ENCODE measurements around the gene PRUNE1. TPM values are rescaled to one million over a fixed set of nuclear protein-coding genes. Genes with fewer than 3 reads are reported as not detected.

PRUNE1 gene
- polyA plus RNA-seq, 1 experiment, result 21.7 TPM

GRCh38 chr1:150973258-150973835 lies 34.9 kb upstream of the PRUNE1 start:
- TF ChIP-seq CTCF (IDR thresholded peaks at IDR 0.05; ENCODE audit: low read depth, low read length), result no peak
- H3K27ac ChIP-seq (ENCODE audit: low read depth, low read length), result peak overlapping the region; percentile 70
- no peak for DNase-seq (ENCODE audit: low read depth, low spot score)
- H3K27me3 ChIP-seq (ENCODE audit: control insufficient read depth, insufficient read depth, low read length), result no peaks in the 10 kb centered on the region
- ChIA-PET POLR2A (interaction anchor here (0.9 kb wide), 1 partner anchor 23 kb away, joined by 10 read pairs; no protein-coding TSS in a partner anchor), CTCF (interaction anchor here (0.9 kb wide), 2 partner anchors 9 to 21 kb away, joined by 3 to 5 read pairs; partner anchors contain the start of gene ANXA9)
- peak overlapping the region; percentile 81 for H3K4me3 ChIP-seq (ENCODE audit: low read depth, low read length)
- peaks cover 3% of the 10 kb centered on the region; the same call in 1 of the 2 replicates for H3K9me3 ChIP-seq (ENCODE audit: control insufficient read depth, insufficient read depth, low read length)

GRCh38 chr1:150973836-150974579 lies 34.2 kb upstream of the PRUNE1 start:
- no peak for DNase-seq (ENCODE audit: low read depth, low spot score)
- peak overlapping the region; percentile 70 for H3K27ac ChIP-seq (ENCODE audit: low read depth, low read length)
- H3K4me3 ChIP-seq (ENCODE audit: low read depth, low read length), result peak overlapping the region; percentile 81
- CTCF ChIA-PET, result interaction anchor here (0.6 to 1.4 kb wide), 5 partner anchors 8 to 441 kb away, joined by 3 to 5 read pairs (median 3); partner anchors contain the start of genes ANXA9 and MINDY1
- no peaks in the 10 kb centered on the region for H3K27me3 ChIP-seq (ENCODE audit: control insufficient read depth, insufficient read depth, low read length)
- POLR2A ChIA-PET, result interaction anchor here (0.9 kb wide), 1 partner anchor 22 kb away, joined by 10 read pairs; no protein-coding TSS in a partner anchor
- H3K9me3 ChIP-seq (ENCODE audit: control insufficient read depth, insufficient read depth, low read length), result peaks cover 3% of the 10 kb centered on the region; the same call in 1 of the 2 replicates
- no peak for TF ChIP-seq CTCF (IDR thresholded peaks at IDR 0.05; ENCODE audit: low read depth, low read length)

GRCh38 chr1:150974580-150975478 lies 33.4 kb upstream of the PRUNE1 start, which contains the start of gene CERS2:
Gene CERS2, minus strand, starts transcription at chr1:150974835. Its CDS starts 5,745 bp downstream, at chr1:150969090.
- Histone ChIP-seq H3K27me3 (ENCODE audit: control insufficient read depth, insufficient read depth, low read length) (no peaks in the 10 kb centered on the region), H3K9me3 (ENCODE audit: control insufficient read depth, insufficient read depth, low read length) (peaks cover 3% of the 10 kb centered on the region; the same call in 1 of the 2 replicates), H3K4me3 (ENCODE audit: low read depth, low read length) (peak within 1 kb of the TSS; percentile 81), H3K27ac (ENCODE audit: low read depth, low read length) (peak within 1 kb of the TSS; percentile 70)
- no peak for DNase-seq (ENCODE audit: low read depth, low spot score)
- POLR2A ChIA-PET, result no interaction called here
- no peak for TF ChIP-seq CTCF (IDR thresholded peaks at IDR 0.05; ENCODE audit: low read depth, low read length)
- CTCF ChIA-PET, result interaction anchor here (0.6 to 2.1 kb wide), 4 partner anchors 22 to 441 kb away, joined by 3 to 11 read pairs (median 4); partner anchors contain the start of gene MINDY1

GRCh38 chr1:150976401-150976821 lies 31.8 kb upstream of the PRUNE1 start:
- H3K9me3 ChIP-seq (ENCODE audit: control insufficient read depth, insufficient read depth, low read length), result peaks cover 3% of the 10 kb centered on the region; the same call in 1 of the 2 replicates
- TF ChIP-seq CTCF (IDR thresholded peaks at IDR 0.05; ENCODE audit: low read depth, low read length), result no peak
- ChIA-PET CTCF (interaction anchor here (1.9 to 2.1 kb wide), 2 partner anchors 20 to 30 kb away, joined by 10 to 11 read pairs; partner anchors contain the start of gene MINDY1), POLR2A (interaction anchor here (0.7 kb wide), 2 partner anchors 21 to 43 kb away, joined by 3 to 4 read pairs; no protein-coding TSS in a partner anchor)
- H3K27me3 ChIP-seq (ENCODE audit: control insufficient read depth, insufficient read depth, low read length), result no peaks in the 10 kb centered on the region
- no peak overlapping the region for H3K4me3 ChIP-seq (ENCODE audit: low read depth, low read length)
- no peak for DNase-seq (ENCODE audit: low read depth, low spot score)
- H3K27ac ChIP-seq (ENCODE audit: low read depth, low read length), result no peak overlapping the region

Measured in AG04450 (cell line).